Osteocyte (in vitro differentiated cells): Measurements from ENCODE around the gene TMEM150A. TPM values are rescaled to one million over a fixed set of nuclear protein-coding genes. Genes with fewer than 3 reads are reported as not detected.

Experiments
- DNase-seq: peaks from one replicate; pipeline ENCODE4 v3.0.0; 2021; ENCODE audit warnings: mixed read lengths; ENCODE audit not compliant: unreplicated experiment; ENCODE audit errors: extremely low spot score
- H3K27ac Mint-ChIP-seq: one replicate; pipeline ENCODE4 v1.8.0; 2021; ENCODE audit warnings: mild to moderate bottlenecking, mixed read lengths; ENCODE audit not compliant: unreplicated experiment
- H3K27me3 Mint-ChIP-seq: one replicate; pipeline ENCODE4 v1.8.0; 2021; ENCODE audit warnings: mixed read lengths; ENCODE audit not compliant: unreplicated experiment
- H3K36me3 Mint-ChIP-seq: one replicate; pipeline ENCODE4 v1.8.0; 2021; ENCODE audit warnings: mixed read lengths; ENCODE audit not compliant: unreplicated experiment
- H3K4me1 Mint-ChIP-seq: one replicate; pipeline ENCODE4 v1.8.0; 2021; ENCODE audit warnings: mixed read lengths; ENCODE audit not compliant: unreplicated experiment
- H3K4me3 Mint-ChIP-seq: one replicate; pipeline ENCODE4 v1.8.0; 2021; ENCODE audit warnings: mild to moderate bottlenecking, moderate library complexity, mixed read lengths; ENCODE audit not compliant: unreplicated experiment
- H3K9me3 Mint-ChIP-seq: one replicate; pipeline ENCODE4 v1.8.0; 2021; ENCODE audit warnings: mixed read lengths; ENCODE audit not compliant: unreplicated experiment
- total RNA-seq: library from RNA; stranded (reverse); gene quantifications from 2 replicates; pipeline ENCODE4 v1.2.1, GENCODE V29; 2021
- TF ChIP-seq, protein P1 (sequence below): fragments of 200-600 bp; sonication (generic); IDR thresholded peaks from 2 replicates; pipeline ENCODE4 v1.5.0; 2021; ENCODE audit warnings: antibody characterized with exemption, mild to moderate bottlenecking, moderate library complexity

Gene TMEM150A
- total RNA-seq, 1 donor from 2014 or later, result 18.2 TPM

GRCh38 chr2:85597241-85597640 is 5.3 kb downstream of the TMEM150A start:
- TF ChIP-seq, protein P1, sequence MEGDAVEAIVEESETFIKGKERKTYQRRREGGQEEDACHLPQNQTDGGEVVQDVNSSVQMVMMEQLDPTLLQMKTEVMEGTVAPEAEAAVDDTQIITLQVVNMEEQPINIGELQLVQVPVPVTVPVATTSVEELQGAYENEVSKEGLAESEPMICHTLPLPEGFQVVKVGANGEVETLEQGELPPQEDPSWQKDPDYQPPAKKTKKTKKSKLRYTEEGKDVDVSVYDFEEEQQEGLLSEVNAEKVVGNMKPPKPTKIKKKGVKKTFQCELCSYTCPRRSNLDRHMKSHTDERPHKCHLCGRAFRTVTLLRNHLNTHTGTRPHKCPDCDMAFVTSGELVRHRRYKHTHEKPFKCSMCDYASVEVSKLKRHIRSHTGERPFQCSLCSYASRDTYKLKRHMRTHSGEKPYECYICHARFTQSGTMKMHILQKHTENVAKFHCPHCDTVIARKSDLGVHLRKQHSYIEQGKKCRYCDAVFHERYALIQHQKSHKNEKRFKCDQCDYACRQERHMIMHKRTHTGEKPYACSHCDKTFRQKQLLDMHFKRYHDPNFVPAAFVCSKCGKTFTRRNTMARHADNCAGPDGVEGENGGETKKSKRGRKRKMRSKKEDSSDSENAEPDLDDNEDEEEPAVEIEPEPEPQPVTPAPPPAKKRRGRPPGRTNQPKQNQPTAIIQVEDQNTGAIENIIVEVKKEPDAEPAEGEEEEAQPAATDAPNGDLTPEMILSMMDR, result no peak
- Mint-ChIP-seq H3K27ac (no peak overlapping the region), H3K4me1 (peaks cover 44% of the 10 kb centered on the region)

GRCh38 chr2:85596486-85597143 is 5.9 kb downstream of the TMEM150A start:
- DNase-seq, result no peak
- Mint-ChIP-seq H3K27ac (peak overlapping the region; percentile 99), H3K4me1 (peaks cover 43% of the 10 kb centered on the region), H3K27me3 (no peaks in the 10 kb centered on the region), H3K4me3 (peak overlapping the region; percentile 99), H3K36me3 (peaks cover 8% of the 10 kb centered on the region), H3K9me3 (no peaks in the 10 kb centered on the region)
- TF ChIP-seq, protein P1, result no peak

More at GRCh38 chr2:85597241-85597640, 5.3 kb downstream of the TMEM150A start:
- H3K27me3 Mint-ChIP-seq, result no peaks in the 10 kb centered on the region
- H3K9me3 Mint-ChIP-seq, result no peaks in the 10 kb centered on the region
- H3K4me3 Mint-ChIP-seq, result peak overlapping the region; percentile 99
- DNase-seq, result no peak
- peaks cover 8% of the 10 kb centered on the region for H3K36me3 Mint-ChIP-seq

DNA sequence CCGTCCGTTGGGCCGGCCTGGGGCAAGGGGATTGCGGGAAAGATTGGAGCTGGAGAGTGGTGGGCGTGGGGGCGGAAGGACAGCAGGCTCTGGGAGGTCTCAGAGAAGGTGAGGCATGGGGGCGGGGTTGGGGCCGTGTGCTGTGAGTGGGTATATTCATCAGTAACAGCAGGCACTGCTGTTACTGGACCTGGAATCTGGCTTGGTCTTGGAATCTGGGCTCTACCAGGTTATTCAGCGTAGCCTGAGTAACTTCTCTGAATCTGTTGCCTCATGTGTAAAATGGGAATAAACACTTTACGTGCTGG is 6.5 kb downstream of the TMEM150A start:
- Mint-ChIP-seq H3K36me3 (peaks cover 8% of the 10 kb centered on the region), H3K4me3 (peak overlapping the region; percentile 99), H3K4me1 (peaks cover 43% of the 10 kb centered on the region)

GRCh38 chr2:85595301-85596025 is 7.0 kb downstream of the TMEM150A start, which contains the start of gene RNF181:
RNF181 (plus strand) TSS chr2:85595745; CDS start chr2:85595764, 19 bp downstream.
- H3K4me1 Mint-ChIP-seq, result peaks cover 48% of the 10 kb centered on the region
- peak; percentile 96 for DNase-seq
- H3K9me3 Mint-ChIP-seq, result no peaks in the 10 kb centered on the region
- TF ChIP-seq, protein P1, result no peak
- peak within 1 kb of the TSS; percentile 99 for H3K27ac Mint-ChIP-seq
- H3K27me3 Mint-ChIP-seq, result no peaks in the 10 kb centered on the region
- H3K36me3 Mint-ChIP-seq, result peaks cover 8% of the 10 kb centered on the region
- H3K4me3 Mint-ChIP-seq, result peak within 1 kb of the TSS; percentile 99

More for the DNA sequence above, 6.5 kb downstream of the TMEM150A start:
- Mint-ChIP-seq H3K9me3 (no peaks in the 10 kb centered on the region), H3K27me3 (no peaks in the 10 kb centered on the region), H3K27ac (peak overlapping the region; percentile 99)
- DNase-seq, result no peak
- TF ChIP-seq, protein P1, result no peak

DNA sequence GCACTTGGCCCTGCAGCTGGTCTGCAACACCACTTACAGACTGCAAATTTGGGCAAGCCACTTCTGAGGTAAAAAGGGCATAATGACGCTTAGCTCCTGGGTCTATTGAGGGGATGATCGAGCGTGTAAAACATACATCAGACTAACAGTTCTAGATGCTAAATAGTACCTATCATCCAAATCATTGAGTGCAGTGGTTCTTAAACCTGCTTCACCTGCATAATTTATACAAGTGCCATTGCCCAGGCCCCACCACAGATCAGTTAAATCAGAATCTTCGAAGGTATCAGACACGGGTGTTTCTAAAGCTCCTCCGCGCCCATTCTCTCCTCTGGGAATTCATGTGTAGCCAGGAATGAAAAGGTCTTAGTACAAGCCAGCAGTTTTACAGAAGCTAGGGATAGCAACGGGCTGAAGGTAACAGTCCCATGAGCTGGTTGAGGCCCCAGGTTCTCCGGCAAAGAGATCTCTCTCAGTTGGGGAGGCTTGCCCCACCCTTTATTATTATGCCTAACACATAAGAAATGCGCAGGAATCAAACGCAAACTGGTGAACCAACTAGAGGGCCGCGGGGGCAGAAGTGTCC is 7.7 kb downstream of the TMEM150A start:
- Mint-ChIP-seq H3K27me3 (no peaks in the 10 kb centered on the region), H3K4me3 (peak overlapping the region; percentile 99), H3K9me3 (no peaks in the 10 kb centered on the region), H3K4me1 (peaks cover 55% of the 10 kb centered on the region), H3K27ac (peak overlapping the region; percentile 99), H3K36me3 (peaks cover 8% of the 10 kb centered on the region)
- TF ChIP-seq, protein P1, result no peak
- DNase-seq, result no peak
